ENCODE measurements around the gene EPHA1.
"Not testable (repeated sequence)": the region's sequence is repeated elsewhere in the genome, so short reads cannot be mapped to it uniquely, and the experiment has no call there.

EPHA1 gene

GRCh38 chr7:143435266-143435665, 26.6 kb upstream of the EPHA1 start:
- no peak for DNase-seq (ENCODE audit: low spot score)
- TF ChIP-seq, protein P1, sequence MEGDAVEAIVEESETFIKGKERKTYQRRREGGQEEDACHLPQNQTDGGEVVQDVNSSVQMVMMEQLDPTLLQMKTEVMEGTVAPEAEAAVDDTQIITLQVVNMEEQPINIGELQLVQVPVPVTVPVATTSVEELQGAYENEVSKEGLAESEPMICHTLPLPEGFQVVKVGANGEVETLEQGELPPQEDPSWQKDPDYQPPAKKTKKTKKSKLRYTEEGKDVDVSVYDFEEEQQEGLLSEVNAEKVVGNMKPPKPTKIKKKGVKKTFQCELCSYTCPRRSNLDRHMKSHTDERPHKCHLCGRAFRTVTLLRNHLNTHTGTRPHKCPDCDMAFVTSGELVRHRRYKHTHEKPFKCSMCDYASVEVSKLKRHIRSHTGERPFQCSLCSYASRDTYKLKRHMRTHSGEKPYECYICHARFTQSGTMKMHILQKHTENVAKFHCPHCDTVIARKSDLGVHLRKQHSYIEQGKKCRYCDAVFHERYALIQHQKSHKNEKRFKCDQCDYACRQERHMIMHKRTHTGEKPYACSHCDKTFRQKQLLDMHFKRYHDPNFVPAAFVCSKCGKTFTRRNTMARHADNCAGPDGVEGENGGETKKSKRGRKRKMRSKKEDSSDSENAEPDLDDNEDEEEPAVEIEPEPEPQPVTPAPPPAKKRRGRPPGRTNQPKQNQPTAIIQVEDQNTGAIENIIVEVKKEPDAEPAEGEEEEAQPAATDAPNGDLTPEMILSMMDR (IDR thresholded peaks at IDR 0.05; ENCODE audit: borderline replicate concordance, control extremely low read depth, extremely low read depth, insufficient read depth, missing control alignments) = no peak
- in situ Hi-C loops (cut with MboI; ENCODE audit: low sequenced_read_pairs, unreplicated experiment) = no loop called here

- TF ChIP-seq, protein P1 (IDR thresholded peaks at IDR 0.05; ENCODE audit: borderline replicate concordance, control extremely low read depth, extremely low read depth, insufficient read depth, missing control alignments) = no peak
- in situ Hi-C loops (cut with MboI; ENCODE audit: low sequenced_read_pairs, unreplicated experiment) = no loop called here
- DNase-seq (ENCODE audit: low spot score) = no peak
These were observed 26.0 kb upstream of the EPHA1 start for GRCh38 chr7:143434660-143435059.

DNA sequence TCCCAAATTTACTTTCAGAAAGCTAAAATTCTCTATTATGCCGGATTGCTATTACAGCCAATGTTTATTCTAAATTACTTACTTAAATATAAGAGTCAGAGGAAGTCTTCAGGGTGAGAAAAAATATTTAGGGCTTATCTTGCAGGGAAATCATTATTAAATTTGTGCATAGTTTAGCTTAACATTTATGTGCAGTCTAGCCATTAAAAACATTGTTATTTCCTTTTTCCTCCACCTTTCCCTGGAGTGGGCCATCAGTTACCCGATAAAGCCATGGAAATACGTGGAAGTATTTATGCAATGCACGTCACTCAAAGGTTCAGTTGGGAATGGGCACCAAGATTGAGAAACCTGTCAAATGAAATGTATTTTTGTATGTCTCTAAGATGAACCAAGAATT, 25.1 kb upstream of the EPHA1 start:
- TF ChIP-seq, protein P1 (IDR thresholded peaks at IDR 0.05; ENCODE audit: borderline replicate concordance, control extremely low read depth, extremely low read depth, insufficient read depth, missing control alignments) = no peak
- DNase-seq (ENCODE audit: low spot score) = no peak
- in situ Hi-C loops (cut with MboI; ENCODE audit: low sequenced_read_pairs, unreplicated experiment) = no loop called here

- TF ChIP-seq, protein P1 (IDR thresholded peaks at IDR 0.05; ENCODE audit: borderline replicate concordance, control extremely low read depth, extremely low read depth, insufficient read depth, missing control alignments) = no peak
- no peak for DNase-seq (ENCODE audit: low spot score)
- in situ Hi-C loops (cut with MboI; ENCODE audit: low sequenced_read_pairs, unreplicated experiment) = no loop called here
These were observed 22.5 kb upstream of the EPHA1 start for GRCh38 chr7:143431109-143431508.

GRCh38 chr7:143429770-143430698, 21.4 kb upstream of the EPHA1 start:
- no peak for DNase-seq (ENCODE audit: low spot score)
- in situ Hi-C loops (cut with MboI; ENCODE audit: low sequenced_read_pairs, unreplicated experiment) = no loop called here
- TF ChIP-seq, protein P1 (IDR thresholded peaks at IDR 0.05; ENCODE audit: borderline replicate concordance, control extremely low read depth, extremely low read depth, insufficient read depth, missing control alignments) = no peak

DNA sequence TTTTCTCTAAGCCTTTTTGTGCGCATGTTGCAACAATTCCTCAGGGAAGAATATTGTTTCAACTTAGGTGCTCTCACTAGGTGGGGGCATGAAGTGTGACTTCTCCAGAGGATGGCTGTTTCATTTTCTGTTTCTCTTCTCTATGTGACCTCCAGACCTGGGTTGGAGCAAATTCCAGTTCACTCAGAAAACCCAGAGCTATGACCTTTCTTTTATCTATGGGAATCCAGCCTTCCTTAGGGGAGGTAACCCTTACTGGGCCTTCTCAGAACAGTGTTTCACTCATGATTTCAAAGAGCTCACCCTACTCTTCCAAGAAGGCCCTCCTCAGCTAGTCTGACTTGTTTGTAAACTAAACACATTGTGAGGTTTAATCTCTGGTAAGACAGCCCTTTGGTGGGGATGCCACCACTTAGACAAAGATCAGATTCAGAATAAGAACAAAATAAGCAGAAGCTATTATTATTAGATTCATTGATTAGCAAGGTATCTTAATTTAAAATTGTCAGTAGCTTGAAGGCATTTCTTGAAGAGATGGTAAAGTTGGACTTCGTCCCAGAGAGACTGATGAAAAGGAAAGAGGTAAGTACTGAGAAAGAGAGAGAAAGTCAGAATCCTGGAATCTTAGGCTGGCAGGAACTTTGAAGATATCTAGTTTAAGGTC, 18.0 kb upstream of the EPHA1 start:
- in situ Hi-C loops (cut with MboI; ENCODE audit: low sequenced_read_pairs, unreplicated experiment) = no loop called here
- TF ChIP-seq, protein P1 (IDR thresholded peaks at IDR 0.05; ENCODE audit: borderline replicate concordance, control extremely low read depth, extremely low read depth, insufficient read depth, missing control alignments) = no peak
- no peak for DNase-seq (ENCODE audit: low spot score)

DNA sequence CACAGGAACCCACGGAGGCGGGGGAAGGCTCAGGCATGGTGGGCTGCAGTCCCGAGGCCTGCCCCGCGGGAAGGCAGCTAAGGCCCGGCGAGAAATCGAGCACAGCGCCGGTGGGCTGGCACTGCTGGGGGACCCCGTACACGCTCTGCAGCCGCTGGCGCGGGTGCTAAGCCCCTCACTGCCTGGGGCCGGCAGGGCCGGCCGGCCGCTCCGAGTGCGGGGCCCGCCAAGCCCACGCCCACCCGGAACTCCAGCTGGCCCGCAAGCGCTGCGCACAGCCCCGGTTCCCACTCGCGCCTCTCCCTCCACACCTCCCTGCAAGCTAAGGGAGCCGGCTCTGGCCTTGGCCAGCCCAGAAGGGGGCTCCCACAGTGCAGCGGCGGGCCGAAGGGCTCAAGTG, 15.8 kb upstream of the EPHA1 start:
- in situ Hi-C loops (cut with MboI; ENCODE audit: low sequenced_read_pairs, unreplicated experiment) = loop anchor here (25.0 kb wide), 1 partner anchor 187 kb away; no protein-coding TSS in a partner anchor

More for the DNA sequence above, 15.8 kb upstream of the EPHA1 start:
- not testable (repeated sequence) for DNase-seq (ENCODE audit: low spot score)

Measured in GM13976 (cell line).